Retina (tissue), 1 donor: ENCODE measurements around the gene TLR4.

ENCODE experiments used
- DNase-seq: peaks from one replicate; pipeline ENCODE4 v3.0.0-alpha.2; 2016

TLR4 gene

DNA sequence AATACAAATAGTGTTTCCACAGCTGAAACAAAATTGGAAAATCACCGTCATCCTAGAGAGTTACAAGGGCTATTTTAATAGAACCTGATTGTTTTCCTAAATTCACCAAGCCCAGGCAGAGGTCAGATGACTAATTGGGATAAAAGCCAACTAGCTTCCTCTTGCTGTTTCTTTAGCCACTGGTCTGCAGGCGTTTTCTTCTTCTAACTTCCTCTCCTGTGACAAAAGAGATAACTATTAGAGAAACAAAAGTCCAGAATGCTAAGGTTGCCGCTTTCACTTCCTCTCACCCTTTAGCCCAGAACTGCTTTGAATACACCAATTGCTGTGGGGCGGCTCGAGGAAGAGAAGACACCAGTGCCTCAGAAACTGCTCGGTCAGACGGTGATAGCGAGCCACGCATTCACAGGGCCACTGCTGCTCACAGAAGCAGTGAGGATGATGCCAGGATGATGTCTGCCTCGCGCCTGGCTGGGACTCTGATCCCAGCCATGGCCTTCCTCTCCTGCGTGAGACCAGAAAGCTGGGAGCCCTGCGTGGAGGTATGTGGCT is at the start of gene TLR4:
Gene TLR4 (plus strand): TSS at position 380 of the 552 bp plus-strand sequence. CDS start 70 bp downstream, at position 450.
- DNase-seq, result peak; percentile 17

DNA sequence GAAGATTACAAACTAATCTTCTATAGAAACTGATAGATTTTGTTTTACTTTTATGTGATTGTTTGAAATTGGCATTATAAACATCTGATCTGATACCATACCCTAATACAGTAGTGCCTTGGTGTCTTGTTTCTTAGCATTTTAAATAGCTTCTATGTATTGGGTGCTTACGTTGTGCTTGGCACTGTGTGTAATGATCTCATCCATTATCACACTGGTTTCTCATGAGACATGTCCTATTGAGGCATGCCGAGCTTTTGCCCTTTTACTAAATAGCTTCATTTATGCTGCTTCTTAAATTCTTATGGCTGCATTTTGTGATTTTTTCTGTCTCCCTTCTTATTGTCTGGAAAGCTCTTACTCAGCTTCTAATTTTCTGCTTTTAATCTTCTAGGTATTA is 48.2 kb upstream of the TLR4 start:
- no peak for DNase-seq

DNA sequence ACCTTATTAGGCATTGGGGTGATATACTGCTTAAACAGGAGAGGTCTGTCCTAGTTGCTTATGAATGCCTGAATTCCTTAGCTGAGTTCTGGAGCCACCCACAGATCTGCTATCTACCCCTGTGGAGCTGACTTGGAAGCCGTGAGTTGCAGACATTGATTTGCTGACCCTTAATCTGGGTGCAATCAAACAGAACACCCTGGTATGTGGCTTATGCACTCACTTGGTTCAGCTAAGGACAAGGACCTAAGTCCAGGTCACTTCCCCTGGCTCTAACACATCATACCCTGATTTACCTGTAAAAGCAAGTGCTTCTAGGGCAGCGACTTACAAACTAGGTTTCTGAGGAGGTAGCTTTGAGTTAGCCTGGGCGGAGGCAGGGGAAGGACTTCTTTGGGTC is 41.6 kb upstream of the TLR4 start:
- DNase-seq, result no peak

DNA sequence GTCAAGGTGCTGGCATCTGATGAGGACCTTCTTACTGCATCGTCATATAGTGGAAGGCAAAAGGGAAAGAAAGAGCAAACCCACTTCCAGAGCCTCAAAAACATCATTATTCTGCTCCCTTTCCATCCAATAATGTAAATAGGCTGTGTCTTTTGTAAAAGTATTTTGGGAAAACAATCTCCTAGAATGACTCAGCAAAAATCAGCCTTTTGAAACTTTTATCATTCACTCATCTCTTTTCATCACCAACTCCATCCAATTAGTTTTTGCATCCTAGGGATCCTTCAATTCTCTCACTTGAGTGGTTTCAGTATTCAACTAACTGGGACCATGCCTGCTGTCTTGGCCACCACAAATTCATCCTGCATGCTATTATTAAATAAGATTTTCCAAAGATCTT is 39.8 kb upstream of the TLR4 start:
- no peak for DNase-seq

DNA sequence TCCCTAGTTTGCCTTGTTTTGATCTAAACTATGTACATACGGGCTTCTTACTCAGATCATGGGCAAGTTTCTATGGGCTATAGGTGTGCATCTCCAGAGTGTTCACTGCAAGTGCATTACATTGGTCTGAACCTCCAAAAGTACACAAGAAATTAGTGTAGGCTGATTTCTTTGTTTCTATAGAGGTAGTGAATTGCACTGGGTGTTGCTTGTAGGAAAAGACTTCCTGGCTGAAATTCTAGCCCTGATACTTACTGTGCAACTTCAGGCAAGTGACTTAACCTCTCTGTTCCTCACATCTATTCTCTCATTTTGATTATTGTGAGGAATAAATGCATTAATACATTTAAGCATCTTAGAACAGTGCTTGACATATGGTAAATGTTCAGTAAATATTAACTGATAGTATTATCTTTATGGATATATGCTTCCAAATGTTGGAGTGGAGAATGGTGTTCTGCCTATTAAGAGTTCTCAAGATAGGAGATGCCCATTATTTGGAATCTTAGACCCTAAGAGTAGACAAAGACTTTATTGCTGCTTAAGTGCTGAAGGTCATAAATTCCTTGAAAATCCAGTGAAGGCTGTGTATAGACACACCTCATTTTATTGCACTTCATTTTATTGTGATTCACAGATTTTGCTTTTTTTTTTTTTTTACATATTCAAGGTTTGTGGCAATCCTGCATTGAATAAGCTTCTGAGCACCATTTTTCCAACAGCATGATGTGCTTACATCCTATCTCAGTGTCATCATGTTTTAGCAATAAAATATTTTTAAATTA is 38.4 kb upstream of the TLR4 start:
- no peak for DNase-seq

DNA sequence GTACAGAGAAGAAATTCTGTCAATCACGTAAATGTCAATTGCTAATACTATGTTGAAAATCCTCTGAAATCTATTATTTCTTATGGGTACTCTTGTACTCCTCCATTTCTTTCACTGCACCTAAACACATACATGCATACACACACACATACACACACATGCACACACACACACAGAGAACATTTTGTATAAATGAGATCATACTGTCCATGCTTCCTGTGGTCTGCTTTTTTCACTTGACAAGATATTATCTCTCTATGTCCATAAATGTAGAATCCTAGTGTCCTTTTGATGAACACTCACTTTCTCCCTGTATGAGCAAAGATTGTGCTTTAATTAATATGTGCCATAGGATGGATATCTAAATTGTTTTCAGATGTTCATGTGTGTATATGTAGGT is 32.7 kb upstream of the TLR4 start:
- DNase-seq, result no peak

DNA sequence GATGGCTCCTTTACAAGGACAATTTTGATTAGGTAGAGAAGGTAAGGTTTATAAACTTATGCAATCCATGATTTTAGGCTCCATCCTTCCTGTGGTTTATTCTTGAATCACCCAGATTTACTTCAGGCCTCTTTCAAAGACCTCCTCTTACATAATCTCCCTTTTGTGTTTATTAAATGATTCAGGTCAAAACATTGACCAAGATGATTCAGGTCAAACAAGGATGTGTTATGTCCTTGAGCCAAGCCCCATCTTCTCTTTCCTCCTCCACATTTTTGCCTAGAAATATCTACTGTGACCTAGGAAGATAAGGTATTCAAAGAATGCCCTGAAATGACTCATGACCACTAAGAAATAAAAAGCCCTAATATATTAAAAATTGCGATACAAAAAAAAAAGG is 31.8 kb upstream of the TLR4 start:
- no peak for DNase-seq

DNA sequence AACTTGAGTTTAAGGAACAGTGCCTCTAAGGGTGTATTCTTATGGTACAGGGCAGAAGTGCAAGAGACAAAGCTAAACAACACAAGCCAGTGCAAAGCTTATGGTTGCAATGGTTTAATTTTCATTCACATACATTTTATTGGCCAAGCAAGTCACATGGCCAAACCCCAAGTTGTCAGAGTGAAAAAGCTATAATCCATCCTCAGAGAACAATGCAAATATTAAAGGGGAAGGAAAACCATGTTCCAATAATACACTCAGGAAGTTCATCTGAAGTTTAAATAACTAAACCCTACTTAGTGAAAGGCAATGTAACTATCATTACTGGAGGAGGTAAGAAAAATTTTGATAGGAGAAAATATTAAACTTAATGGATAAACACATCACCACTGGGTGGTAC is 26.6 kb upstream of the TLR4 start:
- no peak for DNase-seq

DNA sequence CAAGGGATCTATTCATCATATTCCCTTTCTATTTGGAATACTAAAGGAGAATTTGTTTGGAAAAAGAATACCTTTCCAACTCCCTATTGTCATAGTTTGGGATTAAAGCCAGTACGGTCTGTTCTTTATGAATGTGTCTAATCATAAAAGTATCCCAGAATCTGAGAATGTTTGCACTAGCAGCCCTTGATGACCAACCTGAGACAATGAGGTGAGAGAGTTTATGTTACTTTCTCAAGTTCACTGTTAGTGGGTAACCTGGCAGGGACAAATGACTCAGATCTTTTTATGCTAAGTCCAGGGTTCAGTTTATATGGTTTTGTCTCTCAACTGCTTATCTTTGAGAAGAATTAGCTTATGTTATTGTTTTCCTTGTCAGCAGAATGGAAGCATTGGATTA is 25.3 kb upstream of the TLR4 start:
- DNase-seq, result no peak

DNA sequence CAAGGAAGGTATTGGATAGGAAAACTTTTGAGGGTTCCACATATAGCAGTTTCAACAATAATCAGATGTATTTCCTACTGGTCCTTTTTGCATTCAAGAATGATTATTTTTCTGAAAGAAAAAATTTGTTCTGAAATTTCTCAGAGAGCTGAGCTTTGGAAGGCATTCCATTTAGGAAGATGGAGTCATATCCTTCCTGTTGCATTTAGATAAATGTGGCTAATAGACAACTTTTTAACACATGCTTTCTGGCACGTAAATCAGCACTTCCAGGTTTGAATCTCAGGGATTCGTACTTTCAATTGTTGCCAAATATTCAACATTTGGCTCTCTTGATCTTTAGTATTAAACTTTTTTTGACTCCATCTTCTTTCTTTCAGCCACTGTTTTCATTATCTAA is 24.8 kb upstream of the TLR4 start:
- DNase-seq, result no peak

DNA sequence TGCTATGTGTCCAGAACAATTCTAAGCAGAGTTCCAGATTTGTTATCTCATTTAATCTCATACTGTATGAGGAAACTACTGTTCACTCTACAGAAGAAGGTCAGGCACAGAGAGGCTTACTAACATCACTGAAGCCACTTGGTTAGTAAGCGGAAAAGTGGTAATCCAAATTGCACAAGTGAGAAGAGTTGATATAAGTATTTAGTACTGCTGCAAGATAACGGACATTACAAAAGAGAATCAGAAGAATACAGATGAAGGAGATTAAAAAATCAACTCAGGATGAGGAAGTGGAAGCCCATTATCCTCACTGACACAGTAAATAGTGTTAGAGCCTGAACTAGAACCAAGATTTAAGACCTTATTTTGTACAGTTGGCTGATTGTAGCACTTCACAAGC is 22.3 kb upstream of the TLR4 start:
- DNase-seq, result no peak

DNA sequence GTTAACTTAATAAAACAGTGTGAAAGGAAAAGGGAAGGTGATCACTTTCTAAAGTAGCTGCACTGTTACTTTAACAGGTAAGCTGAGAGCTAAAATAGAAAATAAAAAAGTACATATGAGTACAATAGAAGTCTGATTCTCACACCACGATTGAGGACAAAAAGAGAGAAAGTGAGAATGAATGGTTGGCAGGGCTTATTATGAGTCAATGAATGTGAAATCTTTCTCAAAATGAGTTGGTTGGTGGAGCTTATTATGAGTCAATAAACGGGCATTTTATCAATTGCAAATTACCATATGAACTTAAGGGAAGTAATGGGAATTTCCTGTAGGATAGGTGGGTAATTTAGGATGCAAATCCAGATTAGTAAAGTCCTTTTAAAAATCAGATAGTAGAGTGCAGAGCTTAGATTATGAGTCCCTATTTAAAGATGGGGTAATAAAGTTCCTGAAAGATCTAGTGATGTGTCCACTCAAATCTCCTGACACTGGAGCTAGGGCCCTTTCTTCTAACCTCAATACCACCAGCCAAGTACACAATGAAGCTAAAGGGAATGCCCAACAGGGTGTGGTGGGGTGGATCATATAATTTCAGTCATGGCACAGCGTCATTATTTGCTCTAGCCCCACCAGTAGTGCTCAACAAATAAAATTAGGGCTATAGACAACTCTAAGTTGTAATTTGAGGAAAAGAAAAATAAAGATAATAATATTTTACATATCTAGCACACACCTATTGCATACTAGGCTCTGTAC is 21.1 kb upstream of the TLR4 start:
- DNase-seq, result no peak

DNA sequence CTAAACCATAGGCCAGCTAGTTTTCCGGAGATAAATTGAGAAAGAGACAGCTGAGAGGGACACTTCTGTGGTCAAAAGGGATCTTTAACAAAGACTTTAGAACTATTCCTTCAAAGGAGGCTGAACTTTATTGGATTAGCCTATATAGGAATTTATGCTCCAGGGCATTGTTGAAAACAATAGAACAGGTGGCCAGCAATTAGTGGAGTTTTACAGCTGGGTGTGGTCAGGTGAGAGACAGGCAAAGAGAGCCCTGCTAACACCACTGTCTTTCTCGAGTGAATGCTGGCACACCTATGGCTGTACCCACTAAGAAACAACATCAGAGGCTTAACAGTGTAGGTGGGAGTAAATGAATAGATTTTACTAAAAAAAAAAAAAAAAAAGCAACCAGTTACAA is 16.7 kb upstream of the TLR4 start:
- no peak for DNase-seq

DNA sequence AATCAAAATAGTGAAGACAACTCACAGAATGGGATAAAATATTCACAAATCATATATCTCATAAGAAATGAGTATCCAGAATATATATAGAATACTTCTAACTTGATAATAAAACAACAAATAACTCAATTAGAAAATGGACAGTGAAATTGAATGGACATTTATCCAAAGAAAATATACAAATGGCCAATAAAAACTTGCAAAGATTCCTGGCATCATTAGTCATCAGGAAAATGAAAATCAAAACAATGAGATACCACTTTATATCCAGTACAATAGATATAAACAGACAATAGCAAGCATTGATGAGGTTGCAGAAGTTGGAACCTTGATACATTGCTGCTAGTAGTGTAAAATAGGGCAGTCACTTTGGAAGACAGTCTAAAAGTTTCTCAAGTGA is 12.8 kb upstream of the TLR4 start:
- no peak for DNase-seq

DNA sequence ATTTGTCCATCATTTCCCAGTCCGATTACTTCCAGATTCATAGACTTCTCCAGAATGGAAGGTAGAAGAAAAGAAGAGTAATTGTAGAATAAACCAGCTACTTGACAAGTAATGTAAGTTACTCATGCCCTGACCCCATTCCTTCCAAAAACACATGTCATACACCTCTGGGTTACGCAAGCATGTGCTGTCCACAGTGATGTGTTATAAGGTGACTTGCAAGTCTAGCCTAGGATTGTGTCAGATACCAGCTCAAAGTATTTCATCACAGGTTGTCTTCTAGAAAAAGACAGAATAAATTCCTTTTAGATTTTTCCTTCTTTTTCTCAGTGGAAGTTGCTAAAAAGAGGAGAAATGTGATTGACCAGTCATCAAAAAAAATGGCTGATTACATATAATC is 8.0 kb upstream of the TLR4 start:
- DNase-seq, result no peak

DNA sequence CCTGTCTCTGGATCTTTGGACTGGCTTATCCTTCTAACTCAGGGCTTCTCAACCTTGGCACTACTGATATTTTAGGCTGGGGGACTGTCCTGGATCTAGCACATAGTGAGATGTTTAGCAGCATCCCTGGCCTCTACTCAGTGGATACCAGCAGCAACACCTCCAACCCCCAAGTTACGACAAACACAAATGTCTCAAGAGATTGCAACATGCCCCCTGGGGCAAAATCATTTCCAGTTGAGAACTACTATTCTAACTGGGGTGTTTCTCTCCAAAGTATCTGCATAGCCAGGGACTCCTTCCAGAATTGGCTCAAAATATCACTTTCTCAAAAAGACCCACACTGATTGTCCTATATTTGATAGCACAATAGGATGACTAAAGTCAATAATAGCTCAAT is 7.2 kb upstream of the TLR4 start:
- DNase-seq, result no peak

DNA sequence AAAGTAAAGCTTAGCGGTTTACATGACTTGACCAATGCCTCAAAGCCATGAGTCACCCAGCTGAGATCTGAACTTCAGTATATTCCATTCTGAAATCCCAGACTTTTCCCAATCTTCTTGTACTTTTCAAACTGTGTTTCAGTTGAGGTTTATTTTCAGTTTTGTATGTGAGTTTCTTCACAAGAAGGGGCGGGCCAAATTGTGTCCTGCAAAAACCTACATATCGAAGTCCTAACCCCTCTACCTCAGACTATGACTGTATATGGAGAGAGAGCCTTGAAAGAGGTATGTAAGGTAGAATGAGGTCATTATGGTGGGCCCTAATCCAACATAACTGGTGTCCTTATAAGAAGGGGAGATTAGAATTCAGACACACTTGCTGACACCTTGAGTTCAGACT is 666 bp upstream of the TLR4 start:
- DNase-seq, result no peak

DNA sequence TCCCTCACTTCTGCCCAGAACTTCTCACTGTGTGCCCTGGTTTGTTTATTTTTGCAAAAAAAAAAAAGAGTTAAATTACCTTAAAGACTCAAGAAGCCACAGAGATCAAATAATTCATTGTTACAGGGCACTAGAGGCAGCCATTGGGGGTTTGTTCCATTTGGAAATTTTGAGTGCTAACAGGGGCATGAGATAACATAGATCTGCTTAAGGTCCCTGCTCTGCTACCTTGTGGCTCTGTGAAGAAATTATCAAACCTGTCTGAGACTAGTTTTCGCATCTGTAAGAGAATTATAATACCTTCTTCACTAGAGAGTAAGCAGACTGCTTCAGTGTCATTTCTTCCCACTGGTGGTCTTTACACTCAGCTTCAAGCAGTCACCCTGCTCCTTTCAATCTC is 394 bp downstream of the TLR4 start:
- no peak for DNase-seq

DNA sequence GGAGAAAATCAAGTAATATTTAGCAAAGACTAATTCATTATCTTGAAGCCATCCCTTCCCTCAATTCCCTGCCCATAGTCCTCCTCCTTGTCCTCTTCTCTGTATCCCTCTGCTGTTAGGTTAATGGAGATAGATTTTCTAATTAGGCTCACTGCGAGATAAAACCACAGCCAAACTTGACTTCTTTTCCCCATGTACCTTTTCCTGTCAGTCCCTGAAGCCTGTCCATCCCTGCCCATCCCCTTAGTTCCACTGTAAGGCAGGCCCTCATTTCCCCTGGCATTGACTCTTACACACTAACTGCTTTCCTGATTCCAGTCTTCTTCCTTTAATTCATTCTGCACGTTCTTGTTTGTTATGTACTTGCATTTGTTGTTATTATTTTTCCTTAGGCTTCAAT is 1.2 kb downstream of the TLR4 start:
- no peak for DNase-seq

DNA sequence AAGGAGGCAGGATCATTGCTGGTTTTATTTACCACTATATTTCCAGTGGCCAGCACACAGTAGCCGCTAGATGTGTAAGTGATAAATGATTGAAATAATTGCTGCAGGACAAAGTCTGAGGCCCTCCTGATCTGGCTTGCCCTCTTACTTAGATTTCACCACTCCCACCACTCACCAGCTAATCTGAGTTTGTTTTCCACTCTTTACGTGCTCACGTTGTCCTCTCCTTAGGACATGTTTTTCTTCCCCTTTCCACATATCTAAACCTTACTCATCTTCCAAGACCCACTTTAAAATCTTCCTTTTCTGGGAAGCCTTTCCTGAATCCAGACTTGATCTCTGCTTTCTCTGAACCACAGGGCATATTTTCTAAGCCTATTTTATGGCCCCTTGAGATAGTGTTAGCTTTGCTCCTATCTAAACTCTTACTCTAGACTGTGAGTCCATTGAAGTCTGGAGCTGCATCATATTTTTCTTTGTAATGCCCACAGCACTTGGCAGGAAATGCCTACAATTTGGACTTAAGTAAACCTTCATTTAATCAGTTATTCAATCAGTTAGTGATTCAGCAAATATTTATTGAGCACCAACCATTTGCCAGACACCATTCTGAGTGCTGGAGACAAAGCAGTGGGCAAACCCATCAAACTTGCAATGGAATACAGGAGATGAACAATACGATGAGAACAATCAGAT is 2.4 kb downstream of the TLR4 start:
- DNase-seq, result peak; percentile 10

DNA sequence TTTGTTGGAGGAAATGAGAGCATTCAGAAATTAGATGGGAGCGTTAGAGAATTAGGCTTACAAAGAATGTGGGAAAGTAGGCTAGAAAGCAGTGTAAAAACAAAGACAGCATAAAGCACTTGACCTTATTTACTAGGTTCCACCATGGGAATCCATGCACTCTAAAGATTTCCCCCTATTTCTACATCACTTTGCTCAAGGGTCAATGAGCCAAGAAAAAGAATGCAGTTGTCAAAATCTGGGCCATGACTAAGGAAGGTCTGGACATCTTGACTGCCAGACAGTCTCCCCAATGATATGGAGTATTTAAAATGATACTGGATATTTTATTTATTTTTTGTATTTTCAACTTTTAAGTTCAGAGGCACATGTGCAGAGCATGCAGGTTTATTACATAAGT is 3.4 kb downstream of the TLR4 start:
- no peak for DNase-seq

DNA sequence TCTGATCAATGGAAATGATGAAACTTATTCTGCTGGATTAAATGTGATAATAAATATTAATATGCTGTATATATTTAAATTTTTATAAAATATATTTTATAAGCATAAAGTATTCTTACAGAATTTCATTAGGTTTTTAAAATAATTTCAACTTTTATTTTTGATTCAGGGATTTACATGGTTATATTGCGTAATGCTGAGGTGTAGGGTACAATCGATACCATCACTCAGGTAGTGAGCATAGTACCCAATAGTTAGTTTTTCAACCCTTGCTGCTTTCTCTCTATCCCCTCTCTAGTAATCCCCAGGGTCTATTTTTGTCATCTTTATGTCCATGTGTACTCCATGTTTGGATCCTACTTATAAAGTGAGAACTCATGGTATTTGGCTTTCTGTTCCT is 5.7 kb downstream of the TLR4 start:
- DNase-seq, result no peak

DNA sequence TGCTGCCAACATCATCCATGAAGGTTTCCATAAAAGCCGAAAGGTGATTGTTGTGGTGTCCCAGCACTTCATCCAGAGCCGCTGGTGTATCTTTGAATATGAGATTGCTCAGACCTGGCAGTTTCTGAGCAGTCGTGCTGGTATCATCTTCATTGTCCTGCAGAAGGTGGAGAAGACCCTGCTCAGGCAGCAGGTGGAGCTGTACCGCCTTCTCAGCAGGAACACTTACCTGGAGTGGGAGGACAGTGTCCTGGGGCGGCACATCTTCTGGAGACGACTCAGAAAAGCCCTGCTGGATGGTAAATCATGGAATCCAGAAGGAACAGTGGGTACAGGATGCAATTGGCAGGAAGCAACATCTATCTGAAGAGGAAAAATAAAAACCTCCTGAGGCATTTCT is 10.1 kb downstream of the TLR4 start:
- no peak for DNase-seq
